VCaP (cell line): ENCODE data around the gene GJC2.

ENCODE experiments used
- H3K27ac ChIP-seq: fragments of 450-650 bp; 2 replicates; pipeline ENCODE4 v1.5.1; 2017
- CTCF ChIP-seq: fragments of 450-650 bp; conservative IDR thresholded peaks from 2 replicates; pipeline ENCODE4 v1.5.1; 2017; ENCODE audit warnings: mild to moderate bottlenecking, moderate library complexity

Gene GJC2

GRCh38 chr1:228156515-228156881 lies 6.8 kb downstream of the GJC2 start:
- H3K27ac ChIP-seq: no peak overlapping the region
- no peak for TF ChIP-seq CTCF

DNA sequence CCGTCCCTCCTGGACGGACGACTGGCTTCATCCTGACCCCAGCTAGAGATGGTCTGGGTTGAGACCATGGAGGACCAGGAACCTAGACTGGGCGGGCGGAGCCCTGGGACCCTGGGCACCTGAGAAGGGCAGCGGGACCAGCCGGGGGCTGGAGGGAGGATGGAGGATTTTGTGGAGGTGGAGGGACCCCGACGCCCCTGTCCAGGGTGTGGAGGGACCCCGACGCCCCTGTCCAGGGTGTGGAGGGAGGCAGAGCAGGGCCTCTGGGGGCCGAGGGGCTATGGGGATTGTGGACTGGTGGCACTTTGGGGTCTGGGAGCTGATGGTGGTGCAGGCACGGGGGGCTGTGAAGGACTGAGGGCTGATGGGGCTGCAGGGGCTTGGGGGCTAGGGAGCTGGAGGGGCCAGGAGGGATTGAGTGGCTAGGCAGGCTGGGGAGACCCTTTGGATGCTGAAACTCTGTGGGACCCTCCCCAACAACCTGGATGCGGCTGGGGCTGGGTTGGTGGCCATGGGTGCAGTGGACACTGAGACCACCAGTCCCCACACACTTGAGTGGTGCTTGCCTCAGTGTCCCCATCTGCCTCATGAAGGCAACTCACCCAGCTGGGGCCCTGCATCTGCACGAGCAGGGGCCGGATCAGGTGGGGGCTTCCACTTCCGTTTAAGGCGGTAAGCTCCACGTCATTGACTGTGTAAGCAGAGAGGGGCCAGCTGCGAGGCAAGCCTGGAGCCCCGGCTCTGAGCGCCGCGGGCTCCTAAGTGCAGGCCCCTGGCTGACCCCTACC lies 7.4 kb downstream of the GJC2 start:
- no peak overlapping the region for H3K27ac ChIP-seq
- TF ChIP-seq CTCF: no peak

GRCh38 chr1:228157729-228158126 lies 8.0 kb downstream of the GJC2 start:
- TF ChIP-seq CTCF: no peak

GRCh38 chr1:228158151-228159007 lies 8.6 kb downstream of the GJC2 start:
- no peak for TF ChIP-seq CTCF
- H3K27ac ChIP-seq: no peak overlapping the region

More at GRCh38 chr1:228157729-228158126, 8.0 kb downstream of the GJC2 start:
- no peak overlapping the region for H3K27ac ChIP-seq

DNA sequence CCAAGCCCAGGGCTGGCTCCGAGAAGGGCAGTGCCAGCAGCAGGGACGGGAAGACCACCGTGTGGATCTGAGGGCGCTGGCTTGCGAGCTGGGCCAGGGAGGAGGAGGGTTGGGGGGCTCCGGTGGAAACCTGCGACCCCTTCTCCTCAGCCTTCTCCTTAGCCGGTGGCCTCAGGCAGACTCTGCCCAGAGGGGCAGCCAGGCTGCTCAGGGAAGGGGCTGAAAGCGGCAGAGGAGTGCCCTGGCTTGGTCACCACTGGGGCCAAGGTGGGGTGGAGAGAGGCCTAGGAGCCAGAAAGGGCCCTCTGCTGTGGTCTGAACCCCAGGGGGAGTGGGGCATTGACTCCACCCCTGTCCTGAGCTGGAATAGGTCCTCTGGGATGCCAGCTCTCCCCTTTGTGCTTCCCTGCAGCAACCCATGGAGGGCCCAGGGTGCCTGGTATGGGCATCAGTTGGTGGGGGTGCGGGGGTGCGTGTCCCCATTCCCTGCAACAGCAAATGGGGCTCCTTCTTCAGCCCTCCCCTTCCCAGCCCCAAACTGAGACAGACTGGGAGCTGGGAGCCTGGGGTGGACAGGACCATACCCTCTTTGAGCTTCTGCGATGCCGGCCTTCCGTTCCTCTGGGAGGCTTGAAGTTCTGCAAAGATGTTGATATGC lies 9.4 kb downstream of the GJC2 start:
- no peak overlapping the region for H3K27ac ChIP-seq
- TF ChIP-seq CTCF: no peak

DNA sequence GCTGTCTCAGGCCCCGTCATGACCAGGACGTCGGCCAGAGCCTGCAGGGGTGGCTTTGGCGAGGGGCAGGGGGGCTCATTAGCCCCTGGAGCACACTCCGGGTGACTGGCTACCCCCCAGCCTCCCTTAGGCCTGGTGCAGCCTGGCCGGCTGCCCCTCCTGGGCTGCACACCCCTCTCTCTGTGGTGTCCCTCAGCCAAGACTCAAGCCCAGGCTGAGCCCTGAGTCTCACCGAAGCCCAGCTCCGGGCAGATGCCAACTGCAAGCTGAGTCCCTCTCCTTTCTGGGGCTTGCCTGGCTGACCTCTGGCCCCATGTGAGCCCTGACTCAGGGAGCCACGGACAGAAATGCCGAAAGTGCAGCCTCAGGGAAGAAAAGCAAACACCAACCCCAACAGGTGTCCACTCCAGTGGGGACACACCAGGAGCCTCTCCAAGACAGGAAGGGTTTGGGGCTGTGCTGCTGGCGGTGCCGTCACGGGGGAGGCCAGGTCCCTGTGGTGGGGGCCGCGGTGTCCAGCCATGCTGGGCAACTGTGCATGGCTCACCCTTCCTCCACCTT lies 10.6 kb downstream of the GJC2 start:
- H3K27ac ChIP-seq: no peak overlapping the region
- no peak for TF ChIP-seq CTCF

- H3K27ac ChIP-seq: no peak overlapping the region
- no peak for TF ChIP-seq CTCF
These were observed 11.6 kb downstream of the GJC2 start for GRCh38 chr1:228161362-228161761.
